Epidermal melanocyte (primary cell): Measurements from ENCODE around the gene KCNIP3.

ENCODE experiments used
- DNase-seq: peaks from one replicate; pipeline ENCODE4 v3.0.0; 2011; ENCODE audit warnings: low spot score; ENCODE audit not compliant: insufficient read length

The KCNIP3 gene

DNA sequence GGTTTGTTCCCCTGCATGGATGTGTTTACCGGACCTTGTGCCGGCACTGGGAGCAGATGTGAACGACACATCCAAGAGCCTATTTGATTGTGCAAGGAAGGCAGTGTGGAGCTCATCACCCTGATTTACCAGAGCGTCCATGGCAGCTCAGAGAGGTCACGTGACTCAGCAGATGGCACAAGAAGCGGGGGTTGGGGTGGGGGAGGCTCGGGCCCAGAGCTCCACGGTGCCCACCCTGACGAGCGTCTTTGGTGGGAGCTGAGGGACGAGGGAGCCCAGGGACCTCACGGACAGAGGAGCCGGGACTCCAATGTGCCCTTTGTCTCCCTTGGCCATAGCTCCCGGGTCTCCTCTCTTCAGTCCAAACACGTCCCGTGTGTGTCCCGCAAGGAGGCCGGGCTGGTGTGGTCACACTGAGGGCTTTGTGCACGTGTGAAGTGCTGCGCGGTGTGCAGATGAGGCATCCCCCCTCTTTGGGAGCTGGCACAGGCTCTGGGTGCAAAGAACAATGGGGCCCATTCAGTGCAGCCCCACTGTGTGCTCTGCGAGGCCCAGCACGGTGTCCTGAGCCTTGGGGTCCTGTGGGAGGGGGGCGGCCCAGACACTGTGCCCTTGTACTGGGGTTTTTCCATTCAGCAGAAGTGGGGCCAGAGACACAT, 15.5 kb downstream of the KCNIP3 start:
- DNase-seq = no peak

DNA sequence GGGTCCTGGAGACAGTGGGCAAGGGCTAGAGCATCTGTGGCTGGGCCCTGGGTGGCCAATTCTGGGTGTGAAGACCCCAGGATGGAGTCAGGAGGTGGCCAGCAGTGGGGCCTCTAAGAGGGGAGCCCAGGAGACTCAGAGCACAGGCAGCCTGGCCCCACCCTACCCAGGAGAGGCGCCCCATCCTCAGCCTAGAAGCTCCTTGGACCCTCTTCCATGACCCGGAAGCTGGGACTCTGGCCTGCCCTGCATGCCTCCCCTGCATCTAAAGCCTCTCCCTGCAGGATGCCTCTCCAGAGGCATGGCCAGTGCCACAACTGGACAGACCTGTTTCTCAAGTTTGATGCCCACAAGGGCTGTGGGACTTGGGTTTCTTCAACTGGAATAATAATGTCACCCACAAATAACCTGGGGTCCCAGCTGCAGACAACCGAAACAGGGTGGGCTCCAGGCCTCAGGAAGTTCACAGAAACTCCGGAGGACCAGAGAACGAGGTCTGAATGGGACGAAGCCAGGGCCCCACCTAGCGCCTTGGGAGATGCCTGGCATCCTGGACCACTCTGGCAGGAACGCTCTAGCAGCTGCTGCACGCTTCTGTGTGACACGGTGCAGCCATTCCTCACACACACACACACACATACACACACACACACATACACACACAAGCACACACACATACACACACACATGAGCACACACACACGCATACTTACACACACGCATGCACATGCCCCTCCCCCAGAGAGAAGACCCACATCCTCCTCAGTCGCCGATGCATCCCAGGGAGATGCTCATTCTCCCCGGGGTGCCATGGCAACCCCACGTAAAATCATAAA, 16.4 kb downstream of the KCNIP3 start:
- no peak for DNase-seq

DNA sequence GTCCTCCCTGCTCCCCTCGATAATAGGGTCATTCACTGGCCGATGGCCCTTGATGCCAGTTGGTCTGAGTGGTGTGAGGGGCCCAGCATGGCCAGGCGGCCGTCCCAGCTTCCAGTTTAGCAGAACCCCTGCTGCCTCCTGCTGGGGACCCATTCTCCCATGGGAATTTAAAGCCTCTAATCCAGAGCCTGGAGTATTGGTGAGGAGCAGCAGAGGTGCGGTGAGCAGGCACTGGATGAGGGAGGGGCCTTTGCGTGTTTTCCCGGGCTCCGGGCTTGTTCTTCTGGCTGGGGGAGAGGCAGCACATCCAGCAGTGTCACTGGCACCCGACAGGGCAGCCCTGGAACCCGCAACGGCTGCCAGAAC, 17.4 kb downstream of the KCNIP3 start:
- DNase-seq = no peak

DNA sequence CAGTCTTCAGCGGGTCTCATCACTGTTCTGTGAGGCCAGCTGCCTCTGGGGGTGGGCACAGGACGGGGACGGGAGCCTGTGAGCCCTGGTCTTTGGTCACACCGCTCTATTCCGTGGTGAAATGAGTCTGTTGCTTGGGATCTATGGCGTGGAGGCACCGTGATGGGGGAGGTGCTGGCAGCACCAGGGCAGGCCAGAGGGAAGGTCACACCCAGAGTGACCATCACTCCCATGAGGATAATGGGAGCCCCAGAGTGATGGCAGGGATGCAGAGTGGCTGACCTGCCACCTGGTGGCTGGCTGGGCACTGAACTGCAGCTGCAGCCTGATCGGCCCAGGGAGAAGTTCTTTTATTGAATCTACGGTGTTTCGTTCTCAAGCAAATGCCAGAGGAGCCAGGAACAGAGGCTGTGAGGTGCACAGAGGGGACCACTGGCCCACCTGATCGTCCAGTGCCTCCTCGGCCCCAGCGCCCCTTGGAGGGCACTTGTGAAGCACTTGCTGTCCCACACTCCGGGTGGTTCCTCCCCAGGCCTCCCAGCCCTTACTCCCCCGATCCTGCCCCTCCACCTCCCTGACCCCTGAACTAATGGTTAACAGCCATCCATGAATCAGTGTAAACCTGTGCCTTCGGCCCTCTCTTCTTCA, 17.9 kb downstream of the KCNIP3 start:
- DNase-seq = no peak

DNA sequence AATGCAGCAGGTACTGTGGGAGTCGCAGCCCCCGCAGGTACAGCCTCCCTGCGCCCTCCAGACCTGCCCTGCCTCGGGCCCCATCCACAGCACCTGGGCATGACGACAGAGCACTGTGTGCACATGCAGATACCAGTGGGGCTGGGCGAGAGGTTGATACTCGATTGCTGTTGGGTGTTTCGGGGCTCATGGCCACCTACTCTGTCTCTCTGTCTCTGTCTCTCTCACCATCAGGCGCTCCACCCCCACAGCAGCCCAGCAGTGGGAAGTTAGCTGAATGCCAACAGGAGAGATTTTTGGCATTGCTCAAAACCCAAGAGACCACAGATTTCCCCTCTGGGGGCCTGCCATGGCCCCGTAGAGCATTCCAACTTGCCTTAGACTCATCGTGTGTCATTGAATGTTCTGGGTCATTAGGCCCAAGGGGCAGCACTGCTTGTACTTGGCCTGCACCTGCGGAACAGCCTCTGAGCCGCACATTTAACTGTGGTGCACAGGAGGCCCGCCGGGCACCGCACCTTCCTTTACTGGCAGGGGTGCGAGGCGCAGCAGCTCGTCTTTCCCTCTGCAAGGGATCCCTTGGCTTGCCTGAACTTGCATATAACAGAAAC, 18.8 kb downstream of the KCNIP3 start:
- peak; percentile 54 for DNase-seq

DNA sequence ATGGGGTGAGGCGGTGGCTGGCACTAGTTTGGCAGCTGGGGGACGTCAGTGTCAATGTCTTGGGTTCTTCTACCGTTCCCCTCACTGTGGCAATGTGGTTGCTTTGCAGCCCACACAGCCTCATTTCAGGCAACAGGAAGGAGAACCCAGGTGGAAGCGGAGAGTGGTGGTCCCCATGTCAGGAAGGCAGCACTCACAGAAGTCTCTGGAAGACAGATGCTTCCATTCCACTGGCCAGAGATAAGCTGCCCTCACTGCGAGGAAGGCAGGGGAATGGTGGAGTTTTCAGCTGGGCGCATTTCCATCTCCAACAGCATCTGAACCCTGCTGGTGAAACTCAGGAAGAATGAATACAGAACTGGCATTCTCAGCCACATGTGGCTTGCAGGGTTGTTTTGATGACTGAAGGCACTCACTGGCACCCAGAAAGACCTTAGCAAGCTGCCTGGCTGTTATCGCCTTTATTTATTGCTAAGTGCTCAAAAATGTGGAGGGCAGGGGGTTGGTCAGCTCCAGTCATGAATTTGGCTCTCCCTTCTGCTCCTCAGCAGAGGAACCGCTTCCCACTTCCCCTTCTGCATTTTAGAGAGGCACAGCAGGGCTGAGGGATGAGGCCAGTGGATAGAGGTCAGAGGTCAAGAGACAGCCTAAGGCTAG, 19.4 kb downstream of the KCNIP3 start:
- DNase-seq = peak; percentile 42

DNA sequence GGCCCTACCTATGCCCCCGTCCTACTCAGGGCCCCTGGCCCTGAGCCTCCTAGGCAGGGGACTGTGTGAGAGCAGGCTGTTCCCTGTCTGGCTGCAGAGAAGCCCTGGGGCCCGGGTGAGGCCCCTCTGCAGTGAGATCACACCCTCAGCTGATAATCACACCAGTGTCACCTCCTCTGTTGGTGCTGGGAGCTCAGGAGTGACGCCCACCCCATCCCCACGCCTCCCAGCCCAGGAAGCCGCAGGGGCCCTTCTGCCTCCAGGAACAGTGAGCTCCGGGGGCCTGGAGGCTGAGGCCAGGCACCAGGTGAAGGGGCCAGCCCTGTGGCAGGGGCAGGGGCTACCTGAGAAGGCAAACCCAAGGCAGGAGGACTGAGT, 20.0 kb downstream of the KCNIP3 start:
- DNase-seq = no peak

DNA sequence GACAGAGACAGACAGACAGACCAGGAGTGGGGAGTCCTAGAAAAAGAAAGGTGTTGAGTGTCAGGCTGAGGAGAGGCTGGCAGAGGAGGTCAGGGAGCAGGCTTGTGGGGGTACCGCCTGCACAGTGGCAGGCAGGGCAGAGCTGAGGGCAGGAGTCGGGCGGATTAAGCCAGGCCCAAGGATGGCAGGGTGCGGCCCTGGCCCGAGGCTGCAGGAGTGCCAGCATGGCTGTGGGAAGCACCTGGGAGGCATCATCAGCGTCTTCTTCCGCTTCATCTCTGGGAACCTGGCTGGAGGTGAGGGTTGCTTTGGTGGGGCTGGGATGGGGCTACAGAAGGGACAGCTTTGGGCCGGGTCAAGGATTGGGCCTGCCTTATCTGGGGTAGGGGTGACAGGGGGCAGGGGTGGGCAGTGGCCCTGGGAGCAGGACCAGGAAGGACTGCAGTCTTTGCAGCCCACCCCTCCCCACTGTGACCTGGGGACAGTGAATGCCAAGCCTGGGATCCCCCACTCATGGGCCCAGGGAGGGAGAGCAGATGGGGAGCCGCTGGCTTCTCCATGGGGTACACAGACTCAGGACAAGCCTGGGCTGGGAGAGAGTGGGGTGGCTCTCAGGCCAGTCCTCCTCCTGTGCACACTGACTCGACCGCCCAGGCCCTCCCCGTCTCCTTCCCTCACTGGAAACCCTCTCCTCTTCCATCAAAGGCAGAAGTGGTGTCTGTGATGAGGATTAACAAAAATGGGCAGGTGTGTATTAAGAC, 20.7 kb downstream of the KCNIP3 start:
- no peak for DNase-seq

DNA sequence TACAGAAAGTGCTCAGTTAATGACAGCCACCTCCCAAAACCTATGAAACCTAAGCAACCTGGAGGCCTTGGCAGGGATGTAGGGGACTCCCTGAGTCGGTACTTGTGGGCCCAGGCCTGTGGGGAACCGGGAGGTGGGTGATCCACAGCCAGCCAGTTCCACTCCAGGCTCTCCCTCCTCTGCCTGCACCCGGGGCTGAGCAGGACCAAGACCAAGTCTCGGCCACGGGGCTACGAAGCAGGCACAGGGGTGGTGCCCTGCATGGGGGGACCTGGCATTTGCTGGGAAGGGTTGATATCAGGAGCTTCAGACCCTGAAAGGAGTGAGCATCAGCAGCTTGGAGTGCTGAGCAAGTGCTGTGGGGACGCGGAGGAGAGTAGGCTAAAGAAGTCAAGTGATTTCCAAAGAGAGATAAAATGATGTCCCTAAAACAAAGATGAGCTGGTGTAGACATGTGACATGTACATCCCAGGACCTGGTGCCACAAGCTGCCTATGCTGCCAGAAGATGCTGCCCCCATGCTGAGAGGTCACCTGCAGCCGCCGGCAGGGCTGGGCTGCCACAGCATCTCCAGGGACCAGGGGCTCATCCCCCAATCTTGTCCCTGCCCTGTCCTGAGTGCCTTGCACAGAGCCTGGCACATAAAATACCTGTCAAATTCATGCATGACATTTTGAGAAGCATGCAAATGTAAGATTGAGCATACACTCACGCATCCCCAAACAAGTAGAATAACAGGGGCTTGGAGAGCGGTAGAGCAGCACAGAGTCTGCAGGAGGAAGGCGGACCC, 21.5 kb downstream of the KCNIP3 start:
- DNase-seq = no peak

DNA sequence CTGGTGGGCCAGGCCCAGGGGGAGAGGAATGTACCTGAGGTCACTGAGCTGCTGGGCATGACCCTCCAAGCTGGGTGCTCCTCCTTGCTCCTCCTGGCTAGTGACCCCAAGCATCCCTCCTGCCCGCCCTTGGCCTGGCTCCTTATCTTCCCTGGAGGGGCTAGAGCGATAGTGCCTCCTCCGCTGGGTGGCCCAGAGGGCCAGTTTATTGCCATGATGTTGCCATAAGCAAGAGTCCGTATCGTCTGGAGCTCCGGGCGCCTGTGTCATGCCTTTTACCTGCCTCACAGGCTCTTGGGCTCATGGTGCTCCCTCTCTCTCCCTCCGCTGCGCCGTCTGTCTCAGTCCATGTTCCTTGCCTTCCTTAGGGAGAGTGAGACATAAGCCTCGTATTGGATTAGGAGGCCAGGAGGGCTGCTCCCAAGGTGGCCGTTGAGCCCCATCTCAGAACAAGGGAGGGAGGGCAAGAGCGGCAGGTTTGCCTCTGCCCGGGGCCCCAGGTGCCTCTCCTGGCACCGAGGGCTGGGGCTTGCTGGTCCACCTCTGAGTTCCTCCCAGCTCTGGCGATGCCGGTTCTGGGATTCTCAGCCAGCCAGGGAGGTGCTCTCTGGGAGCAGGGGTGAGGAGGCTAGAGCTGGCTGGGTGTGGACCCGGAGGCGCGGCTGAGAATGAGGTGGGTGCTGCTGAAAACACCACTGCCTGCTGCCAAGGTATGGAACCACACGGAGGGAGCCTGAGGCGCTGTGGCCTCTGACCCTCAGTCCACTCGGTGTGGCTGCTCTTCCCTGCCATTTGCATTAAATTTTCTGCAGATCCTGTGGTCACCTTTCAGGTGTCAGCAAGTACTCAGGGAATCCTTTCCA, 22.6 kb downstream of the KCNIP3 start:
- no peak for DNase-seq

DNA sequence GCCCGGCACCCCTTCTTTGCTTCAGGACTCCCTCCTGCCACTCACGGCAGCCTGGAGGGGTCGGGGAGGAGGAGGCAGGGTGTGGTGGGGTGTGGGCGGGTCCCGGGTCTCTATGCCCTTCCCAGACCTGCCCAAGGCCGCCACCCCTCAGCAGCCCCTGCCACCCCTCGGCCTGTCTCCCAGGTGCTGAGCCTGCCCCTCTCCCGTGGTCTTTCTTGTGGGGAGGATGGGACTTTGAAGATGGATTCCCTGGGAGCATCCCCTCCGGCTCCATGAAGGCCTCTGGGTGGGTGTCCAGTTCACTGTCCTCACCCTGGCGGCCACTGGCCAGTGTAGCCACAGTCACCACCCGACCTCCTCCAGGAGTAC, 23.2 kb downstream of the KCNIP3 start:
- DNase-seq = no peak

DNA sequence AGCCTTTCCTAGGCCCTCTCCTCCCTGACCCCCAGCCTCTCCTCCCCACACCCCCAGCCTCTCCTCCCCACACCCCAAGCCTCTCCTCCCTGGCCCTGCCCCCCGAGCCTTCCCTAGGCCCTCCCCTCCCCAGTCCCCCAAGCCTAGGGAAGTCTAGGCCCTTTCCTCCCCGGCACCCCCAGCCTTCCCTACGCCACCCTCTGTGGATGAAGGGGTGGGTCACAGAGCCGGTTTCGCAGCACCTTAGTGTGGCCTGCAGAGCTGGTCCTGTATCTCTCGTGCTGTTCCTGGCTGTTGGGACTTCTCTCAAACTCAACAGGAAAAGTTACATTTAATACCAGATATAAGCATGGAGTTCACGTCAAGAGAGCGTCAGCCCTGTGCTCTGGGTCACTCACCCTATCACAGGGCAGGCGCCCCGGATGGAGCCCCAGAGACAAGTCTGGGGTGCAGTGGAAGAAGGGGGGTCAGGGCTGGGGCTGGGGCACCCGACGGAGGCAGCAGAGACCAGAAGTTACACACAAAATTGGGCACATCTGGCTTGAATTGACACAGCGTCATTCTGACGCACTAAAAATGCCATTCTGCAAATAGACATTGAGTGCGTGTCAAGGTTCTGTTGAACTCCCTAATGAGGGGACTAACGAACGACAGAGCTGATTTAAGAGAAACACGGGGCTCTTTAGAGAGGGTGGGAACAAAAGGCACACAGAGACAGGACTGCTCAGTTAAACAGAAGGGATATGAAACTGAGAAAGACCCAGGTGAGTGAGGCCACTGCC, 24.0 kb downstream of the KCNIP3 start:
- DNase-seq = no peak

DNA sequence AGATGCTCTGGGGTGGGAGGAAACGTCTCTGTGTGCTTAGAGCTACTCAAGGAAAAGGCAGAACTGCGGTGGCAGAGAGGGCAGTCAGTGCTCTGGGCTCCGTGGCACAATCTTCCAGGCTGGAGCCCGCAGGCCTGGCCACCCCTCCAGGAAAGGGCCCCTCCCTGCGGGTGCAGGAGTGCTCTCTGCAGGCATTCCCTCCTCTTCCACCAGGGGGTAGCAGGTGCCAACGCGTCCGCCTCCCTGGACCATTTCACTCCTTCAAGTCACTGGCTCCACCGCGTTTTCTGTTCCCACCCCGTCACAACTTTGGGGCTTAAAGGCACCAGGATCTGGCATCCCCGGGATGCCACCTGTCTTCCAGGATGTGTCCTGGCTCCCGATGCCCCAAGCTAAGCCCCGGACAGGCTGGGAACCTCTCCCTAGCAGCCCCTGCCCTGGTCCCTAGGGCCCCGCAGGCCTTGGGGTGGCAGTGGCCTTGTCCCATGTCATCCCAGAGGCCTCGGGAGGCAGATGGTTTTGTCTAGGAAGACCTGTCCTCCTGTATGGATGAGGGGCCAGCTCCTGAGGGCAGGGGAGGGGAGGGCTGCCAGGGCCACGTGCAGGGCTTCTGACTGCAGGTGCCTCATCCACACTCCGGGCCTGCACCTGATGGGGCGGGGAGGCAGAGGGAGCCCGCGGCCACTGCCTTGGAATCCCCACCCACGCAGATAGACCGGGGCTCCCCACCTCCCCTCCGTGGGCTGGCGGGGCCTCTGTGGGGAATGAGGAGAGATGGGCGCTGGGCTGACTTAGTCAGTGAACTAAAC, 26.4 kb downstream of the KCNIP3 start:
- no peak for DNase-seq

DNA sequence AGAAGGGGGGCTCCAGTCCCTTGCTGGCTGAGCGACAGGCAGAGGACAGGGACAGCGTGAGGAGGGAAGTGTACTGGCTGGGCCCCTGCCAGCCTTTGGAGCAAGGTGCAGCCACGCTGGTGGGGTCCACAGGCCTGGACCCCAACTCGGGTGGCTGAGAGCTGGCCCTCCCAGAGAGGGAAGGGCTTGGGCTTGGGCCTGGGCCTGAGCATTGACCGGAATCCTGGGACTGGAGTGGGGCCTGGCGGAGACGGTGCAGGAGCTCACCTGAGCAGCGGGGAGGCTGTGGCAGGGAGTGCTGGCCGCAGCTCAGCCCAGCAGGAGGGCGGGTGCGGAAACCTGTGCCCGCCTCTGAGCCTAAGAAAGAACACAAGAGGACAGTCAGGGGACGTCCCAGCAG, 27.9 kb downstream of the KCNIP3 start:
- no peak for DNase-seq

DNA sequence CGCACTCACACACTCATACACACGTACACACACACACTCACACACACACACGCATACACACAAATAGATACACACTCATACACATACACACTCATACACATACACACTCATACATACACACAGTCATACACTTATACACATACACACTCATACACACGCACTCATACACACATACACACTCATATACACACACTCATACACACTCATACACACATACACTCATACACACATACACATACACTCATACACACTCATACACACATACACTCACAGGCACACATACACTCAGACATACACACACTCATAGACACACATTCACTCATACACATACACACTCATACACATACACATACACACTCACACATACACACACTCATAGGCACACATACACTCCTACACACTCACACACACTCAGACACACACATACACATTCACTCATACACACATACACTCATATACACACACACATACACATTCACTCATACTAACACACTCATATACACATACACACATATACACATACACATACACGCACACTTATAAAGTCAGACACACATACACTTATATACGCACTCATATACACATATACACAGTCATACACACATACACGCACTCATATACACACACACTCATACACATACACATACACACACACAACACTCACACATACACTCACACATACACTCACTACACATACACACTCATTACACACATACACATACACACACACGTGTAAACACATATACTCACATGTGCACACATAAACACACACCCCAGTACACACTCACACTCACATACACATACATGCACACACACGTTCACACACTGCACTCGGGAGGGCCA, 28.7 kb downstream of the KCNIP3 start:
- no peak for DNase-seq

DNA sequence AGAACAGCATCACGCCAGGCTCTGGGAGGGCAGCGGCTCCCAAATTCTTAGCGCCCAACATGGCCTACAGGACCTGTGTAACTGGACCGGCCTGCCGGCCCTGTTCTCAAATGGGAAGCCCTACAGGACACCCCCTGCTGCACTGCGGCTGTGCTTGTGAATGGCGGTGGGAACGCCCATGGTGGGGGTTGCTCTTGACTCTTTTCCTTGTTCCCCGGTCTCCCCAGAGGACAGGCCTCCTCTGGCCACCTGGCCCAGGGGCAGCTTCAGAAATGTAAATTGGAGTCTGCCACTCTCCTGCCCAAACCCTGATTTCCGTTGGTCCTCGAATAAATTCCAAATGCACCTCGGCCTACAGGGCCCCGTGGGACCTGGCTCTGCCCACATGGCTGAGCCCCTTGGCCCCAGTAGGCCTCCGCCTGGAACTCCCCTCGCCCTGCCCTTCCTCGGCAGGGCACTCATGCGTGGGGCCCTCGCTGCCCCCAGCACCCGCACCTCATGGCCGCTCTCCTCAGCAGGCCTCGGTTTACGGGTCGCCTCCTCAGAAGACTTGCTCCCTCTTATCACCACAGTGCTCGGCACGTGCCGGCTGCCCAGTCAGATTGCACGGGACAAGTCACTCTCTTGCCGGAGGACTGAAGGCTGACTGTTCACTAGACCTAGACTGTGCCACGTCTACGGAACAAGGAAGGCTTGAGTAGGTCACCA, 29.4 kb downstream of the KCNIP3 start:
- no peak for DNase-seq
